NB4 (cell line): ENCODE data around the gene COL6A2.

ENCODE experiments used
- CTCF ChIP-seq: IDR thresholded peaks from one replicate; pipeline ENCODE4 v1.5.1; 2012; ENCODE audit warnings: low read depth, low read length
- MAX ChIP-seq: IDR thresholded peaks from 2 replicates; pipeline ENCODE4 v1.6.1; 2011; ENCODE audit warnings: low read depth, low read length

GRCh38 chr21:46116776-46117585 is 19.1 kb downstream of the COL6A2 start:
- TF ChIP-seq CTCF, result no peak
- TF ChIP-seq MAX, result no peak
